ENCODE results near the gene MARK2.
A peak's percentile ranks its signal among the peaks of the same experiment; 100 is the strongest.

Gene MARK2

GRCh38 chr11:63911876-63912275 lies 73.0 kb downstream of the MARK2 start:
- DNase-seq, result no peak

- no peak for DNase-seq
Observed at GRCh38 chr11:63912678-63913077, 73.8 kb downstream of the MARK2 start.

DNA sequence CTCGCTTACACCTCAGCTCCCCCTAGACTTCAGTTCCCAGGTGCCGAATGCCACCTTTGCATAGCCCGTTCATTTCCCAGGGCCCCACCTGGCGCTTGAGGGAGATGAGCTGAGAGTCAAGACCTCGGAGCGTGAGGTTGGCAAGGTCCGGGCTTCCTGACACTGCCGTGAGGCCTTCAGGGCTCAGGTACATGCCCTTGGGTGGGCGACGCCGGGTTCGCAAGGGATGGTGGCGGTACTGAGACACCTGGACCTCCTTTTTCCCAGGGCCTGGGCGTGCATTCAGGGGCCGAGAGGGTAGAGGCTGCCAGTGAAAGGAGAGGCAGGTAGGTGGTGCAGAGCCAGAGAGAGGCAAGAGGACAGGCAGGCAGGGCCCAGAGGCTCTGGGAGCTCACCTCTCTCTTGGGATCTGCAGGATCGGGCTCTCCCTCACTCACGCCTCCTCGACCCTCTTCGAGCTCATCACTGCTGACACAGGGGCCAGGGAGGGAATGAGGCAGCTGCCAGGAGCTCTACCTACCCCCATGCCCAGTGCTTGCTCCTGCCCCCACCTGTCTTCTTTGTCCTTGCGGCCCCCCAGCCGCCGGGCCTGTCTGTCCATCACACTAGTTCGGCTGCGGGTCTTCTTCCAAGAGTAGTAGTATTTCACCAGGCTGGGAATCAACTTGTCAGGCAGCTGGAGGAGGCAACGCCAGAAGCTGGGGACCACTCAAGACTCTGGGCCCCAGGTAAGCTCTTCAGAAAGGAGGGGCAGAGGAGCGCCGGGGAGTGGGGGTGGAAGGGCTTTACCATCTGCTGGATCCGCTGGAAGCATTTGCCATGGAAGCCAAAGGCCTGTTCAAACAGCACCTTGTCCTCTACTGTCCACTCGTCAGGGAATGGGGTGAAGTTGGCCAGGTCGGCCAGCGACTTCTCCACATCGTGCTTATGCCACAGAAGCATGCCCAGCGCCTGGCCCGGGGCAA lies 75.2 kb downstream of the MARK2 start:
- no peak for DNase-seq

DNA sequence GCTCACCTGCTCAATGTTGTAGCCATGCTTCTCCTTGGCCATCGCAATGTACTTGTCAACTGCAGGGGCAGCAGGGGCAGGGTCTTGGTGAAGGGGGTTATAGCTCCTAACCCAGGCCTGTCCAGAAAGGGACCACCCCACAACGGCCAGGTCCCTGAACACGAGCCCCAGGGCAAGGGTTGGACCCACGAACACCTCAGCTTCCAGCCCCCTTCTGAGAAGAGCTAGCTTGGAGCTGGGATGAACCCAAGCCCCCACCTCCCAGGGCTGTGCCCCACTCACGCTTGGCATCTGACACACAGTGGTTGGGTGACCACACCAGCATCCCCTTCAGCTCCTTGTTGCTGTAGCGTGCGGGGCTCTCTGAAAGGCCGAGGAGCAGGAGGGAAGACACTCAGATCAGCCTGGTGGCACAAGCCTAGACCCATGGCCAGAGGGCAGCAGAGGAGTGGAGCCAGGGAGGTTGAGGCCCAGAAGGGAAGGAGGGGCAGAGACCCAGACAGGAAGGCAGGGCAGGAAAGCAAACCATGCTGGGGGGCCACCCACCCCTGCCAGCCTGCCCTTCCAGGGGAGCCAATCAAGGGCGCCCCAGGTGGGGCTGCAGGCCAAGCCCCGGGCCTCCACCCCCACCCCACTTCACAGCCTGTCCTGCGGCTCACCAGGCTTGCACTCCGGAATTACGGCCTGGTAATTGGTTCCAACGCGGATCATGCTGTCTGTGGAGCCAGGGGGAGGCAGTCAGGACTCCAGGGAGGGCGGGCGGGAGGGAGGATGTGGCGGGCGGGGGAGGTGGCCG lies 76.2 kb downstream of the MARK2 start:
- DNase-seq, result no peak

DNA sequence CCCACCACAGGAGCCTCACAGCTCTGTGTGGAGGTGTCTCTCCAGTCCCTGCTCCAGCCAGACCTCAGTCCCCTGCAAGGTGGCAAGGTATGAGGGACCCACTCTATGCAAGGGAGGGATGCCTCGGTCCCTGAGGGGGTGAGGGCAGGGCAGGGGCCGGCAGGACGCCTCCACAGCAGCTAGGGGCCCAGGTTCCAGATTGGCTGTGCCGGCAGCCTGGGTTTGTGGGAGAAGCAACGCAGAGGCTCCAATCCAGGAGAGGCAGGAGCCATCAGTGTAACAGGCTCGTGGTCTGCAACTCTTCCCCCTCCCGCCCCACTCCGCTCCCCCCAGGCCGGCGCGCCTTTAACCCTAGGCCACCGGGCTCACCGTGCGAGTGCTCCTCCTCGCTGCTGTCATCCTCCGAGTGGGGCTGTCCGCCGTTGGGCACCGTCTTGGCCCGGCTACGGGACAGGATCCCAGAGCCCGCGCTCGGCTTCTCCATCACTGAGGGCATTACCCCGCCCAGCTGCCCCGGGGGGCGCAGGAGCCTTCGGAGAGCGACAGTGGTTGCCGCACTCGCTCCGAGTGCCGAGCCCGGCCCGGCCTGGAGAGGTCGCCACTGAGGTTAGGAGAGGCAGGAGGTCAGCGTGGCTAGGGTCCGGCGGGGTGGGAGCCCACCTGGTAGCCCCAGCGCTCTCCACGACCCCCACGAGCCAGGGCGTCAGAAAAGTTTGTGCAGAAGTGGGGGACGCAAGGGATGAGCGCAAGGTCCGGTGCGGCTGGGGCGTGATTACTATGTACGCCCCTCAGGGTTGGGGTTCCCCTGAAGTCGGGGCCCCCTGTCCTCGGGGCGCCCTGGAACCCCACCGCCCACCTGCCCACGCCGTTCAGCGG lies 77.3 kb downstream of the MARK2 start:
- peak; percentile 7 for DNase-seq

DNA sequence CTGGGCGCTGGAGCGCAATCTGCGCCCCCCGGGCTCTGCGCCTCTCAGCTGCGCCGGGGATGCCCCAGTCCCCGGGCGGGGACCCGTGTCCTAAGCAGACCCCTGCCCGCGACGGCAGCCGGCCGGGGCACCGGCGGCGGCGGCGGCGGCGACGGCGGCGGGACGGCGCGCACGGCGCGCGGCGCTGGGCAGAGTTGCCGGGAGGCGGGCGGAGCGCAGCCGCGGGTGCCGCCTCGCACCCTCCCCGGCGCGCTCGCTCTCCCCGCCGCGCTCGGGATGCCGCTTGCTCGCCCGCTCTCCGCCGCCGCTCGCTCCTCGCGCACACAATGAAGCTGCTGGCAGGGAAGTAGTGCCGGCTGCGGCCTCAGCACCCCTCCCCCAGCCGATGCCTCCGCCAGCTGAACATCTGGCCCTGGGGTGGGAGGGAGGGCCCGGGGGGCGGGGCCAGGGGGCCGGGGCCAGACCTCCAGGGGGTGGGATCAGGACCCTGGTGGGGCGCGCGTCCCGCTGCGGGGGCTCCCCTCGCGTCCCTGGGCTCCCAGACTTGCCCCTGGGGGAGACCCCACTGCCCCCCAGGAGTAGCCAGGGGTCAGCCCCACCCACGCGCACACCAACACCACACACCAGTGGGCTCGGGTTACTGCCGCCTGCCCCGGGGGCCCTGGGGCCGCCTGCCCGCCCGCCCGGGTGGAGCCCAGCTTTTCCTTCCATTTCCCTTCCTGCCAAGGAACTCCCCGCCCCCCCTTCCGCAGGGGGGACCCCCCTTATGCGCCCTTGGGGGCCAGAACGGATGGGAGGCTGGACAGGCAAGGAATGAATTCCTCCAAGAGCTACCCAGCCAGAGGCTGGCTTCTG lies 78.2 kb downstream of the MARK2 start, which contains the start of gene RCOR2:
Gene RCOR2 (minus strand): TSS at position 328 of the 855 bp plus-strand sequence. CDS start 708 bp downstream, outside the sequence.
- DNase-seq, result peak; percentile 64

GRCh38 chr11:63917692-63918506 lies 79.0 kb downstream of the MARK2 start:
- peak; percentile 53 for DNase-seq

GRCh38 chr11:63918507-63919191 lies 79.7 kb downstream of the MARK2 start:
- no peak for DNase-seq

DNA sequence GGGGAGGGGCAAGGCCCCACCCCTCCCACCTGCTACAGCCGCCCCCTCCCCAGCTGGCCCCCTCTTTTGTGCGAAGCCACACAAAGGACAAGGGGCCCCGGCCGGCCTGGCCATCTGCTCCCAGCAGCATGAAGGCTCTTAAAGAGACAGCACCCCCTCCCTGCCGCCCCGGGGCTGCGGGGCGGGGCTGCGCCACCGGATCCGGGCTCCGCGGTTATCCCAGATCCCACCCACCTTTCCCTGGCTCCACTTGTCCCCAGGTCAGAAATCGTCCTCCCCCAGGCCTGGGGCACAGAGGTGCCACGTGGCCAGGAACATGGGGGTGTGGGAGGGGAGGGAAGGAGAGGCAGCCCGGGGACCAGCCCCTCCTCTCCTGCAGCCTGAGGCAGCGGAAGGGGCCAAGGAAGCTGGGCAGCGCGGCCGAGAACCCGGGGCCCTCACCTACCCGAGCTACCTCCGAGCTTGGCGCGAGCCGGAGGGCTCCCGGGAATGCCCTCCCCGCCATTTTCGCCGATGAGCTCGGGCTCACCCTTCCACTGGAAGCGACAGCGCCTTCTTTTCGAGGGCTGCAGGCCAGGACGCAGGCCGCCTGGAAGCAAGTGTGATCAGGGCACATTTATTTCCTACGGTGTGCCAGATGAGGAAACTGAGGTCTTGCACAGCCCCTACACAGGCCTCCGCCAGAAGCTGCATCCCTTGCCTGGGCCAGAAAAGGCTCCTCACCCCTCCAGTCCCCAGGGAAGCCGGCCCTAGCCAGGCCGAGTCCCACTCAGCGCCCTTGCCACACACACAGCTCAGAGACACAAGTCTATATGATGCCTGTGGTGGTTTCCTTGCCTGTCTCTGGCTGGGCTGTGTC lies 80.6 kb downstream of the MARK2 start:
- DNase-seq, result no peak

DNA sequence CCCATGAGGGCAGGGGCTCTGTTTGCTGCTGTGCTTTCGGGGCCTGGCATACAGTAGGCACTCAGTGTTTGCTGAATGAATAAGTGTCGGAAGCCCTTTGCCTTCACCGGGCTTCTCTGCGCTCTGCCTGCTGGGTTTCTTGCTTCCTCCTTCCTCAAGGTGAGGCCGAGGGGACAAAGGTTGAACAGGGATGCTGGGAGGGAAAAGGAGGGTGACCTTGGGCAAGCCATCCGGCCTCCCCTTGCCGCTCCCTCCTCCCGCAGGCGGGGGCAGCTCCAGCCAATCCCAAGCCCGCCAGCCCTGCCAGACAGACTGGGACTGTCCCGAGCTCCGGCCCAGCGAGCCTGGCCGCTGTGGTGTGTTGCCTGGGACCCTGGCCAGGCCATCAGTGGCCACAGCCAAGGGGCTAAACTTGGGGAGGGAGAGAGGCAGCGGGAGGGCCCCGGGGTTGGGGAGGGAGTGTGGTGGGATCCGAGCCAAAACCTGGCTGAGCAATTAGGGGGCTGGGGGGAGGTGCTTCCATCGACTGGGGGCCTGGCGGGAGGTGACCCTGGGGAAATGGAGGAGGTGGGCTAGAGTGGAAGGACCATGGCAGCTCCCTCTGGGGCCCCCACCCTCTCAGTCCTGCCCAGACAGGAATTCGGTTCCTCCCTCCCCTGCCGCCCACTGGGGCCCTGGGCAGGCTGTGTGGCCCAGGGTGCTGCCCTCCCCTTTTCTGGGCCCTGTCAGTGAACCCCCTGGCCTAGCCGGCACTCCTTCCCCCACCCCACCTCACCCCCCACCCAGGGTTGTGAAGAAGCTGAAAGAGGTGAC lies 81.4 kb downstream of the MARK2 start:
- DNase-seq, result no peak

DNA sequence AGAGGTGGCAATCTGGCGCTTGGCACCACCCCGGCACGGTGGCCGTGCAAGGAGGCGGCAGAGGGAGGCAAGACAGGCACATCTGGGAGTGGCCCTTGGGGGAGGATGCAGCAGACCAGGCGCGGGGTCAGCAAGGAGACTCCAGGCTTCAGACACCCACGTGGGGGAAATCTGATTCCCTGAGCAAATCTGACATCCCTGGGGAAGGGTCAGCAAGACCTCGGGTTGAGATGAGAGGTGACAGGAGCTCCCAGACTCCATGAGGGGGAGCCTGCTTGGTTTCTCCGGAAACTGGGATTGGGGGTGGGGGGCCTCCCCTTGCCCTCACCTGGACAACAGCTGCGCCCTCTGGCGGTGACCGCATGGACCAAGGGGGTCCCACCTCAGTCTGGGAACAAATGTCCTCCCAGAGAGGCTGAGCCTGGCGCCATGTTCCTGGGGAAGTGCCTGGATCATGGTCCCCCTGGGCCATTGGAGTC lies 82.1 kb downstream of the MARK2 start:
- no peak for DNase-seq

DNA sequence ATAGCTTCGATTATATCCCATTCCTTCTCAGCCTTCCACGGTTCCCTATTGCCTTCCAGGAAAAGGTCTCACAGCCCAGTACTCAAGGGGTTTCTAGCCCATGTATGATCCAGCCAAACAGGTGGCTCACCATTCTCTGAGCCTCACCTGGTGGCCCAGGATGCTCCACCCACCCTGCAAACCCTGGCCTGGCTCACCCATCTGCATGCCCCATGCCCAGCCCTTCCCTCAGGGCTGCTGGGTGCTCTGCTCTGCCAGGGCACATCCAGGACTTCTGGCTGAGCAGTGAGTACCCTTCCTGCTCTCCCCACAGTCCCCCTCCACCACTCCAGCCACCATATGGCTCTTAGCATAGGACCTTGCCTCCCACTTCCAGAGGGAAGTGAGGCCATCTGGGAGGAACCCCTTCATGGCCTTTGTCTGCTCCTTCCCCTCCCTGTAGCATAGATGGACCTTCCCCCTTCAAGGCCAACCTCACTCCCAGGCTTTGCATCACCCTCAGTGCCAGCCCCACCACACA lies 83.8 kb downstream of the MARK2 start:
- DNase-seq, result no peak

DNA sequence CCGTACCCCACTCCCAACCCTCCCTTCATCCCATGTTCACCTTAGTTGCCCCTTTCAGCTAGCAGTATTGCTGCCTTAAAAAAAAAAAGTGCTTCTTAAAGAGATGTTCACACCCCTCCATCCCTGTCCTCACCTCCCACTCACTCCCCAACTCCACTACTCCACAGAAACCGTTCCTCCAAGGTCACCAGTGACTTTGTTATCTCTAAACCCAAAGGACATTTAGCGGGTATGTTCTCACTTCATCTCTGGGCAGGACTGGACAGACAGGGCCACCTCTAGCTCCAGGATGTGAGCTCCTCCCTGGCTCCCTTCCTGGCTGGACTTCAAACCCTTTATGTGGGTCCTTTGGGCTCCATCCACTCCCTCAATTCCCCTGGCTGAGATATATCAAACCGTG lies 84.4 kb downstream of the MARK2 start:
- no peak for DNase-seq

- DNase-seq, result no peak
Observed at GRCh38 chr11:63929616-63930015, 90.7 kb downstream of the MARK2 start.

DNA sequence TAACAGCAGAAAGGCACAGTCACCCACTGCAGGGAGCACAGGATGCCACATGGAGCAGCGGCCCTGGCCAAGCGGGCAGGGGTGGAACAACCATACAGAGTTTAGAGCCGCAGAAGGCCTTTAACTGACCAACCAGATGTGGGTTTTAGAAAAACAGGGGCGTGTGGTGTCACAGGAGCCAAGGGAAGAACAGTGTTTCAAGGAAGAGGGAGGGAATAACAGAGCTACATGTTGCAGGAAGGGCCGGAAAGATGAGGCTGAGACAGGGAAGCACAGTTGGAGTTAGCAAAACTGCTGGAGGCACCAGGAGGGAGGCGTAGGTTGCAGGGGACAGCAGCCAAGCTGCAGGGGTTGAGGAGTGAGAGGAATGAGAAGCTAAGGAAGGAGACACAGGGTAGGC lies 92.1 kb downstream of the MARK2 start:
- no peak for DNase-seq

GRCh38 chr11:63931876-63932275 lies 93.0 kb downstream of the MARK2 start:
- no peak for DNase-seq

DNA sequence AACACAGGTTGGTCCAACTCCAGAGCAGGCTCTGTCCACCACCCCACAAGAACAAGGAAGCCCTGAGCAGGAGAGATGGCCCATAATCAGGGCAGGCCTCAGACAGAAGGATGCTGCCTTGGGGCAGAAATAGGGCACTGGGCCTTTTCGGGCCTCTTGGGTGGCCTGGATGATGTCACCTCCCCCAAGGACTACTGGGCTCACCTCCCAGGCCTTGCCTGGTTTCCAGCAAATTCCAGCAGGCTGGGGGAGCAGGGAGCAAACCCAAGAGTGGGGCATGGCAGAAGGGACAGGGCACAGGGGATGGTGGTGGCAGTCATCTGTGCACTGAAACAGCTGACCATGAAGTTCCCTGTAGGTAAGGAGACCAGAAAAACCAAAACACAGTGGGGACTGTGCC lies 94.5 kb downstream of the MARK2 start:
- DNase-seq, result no peak

Data from MV-4-11 (cell line).